Measurements from ENCODE around the gene ZMYND15.

- no peak for TF ChIP-seq CTCF (conservative IDR thresholded peaks at IDR 0.05; ENCODE audit: low read depth, low read length)
- no peak for TF ChIP-seq EZH2 (IDR thresholded peaks at IDR 0.05; ENCODE audit: borderline replicate concordance, low read depth, low read length, poor library complexity, severe bottlenecking)
Measured at GRCh38 chr17:4728124-4728523, 11.5 kb upstream of the ZMYND15 start.

Measured in A673 (cell line).